ENCODE results near the gene PON3. TPM values are rescaled to one million over a fixed set of nuclear protein-coding genes. Genes with fewer than 3 reads are reported as not detected.
A peak's percentile ranks its signal among the peaks of the same experiment; 100 is the strongest.

PON3 gene
- total and polyA plus RNA-seq, 2 of the 13 experiments (the other 11 are each of a cell fraction or from before 2014, with no cell fraction given) = 23.6 to 37.8 TPM

DNA sequence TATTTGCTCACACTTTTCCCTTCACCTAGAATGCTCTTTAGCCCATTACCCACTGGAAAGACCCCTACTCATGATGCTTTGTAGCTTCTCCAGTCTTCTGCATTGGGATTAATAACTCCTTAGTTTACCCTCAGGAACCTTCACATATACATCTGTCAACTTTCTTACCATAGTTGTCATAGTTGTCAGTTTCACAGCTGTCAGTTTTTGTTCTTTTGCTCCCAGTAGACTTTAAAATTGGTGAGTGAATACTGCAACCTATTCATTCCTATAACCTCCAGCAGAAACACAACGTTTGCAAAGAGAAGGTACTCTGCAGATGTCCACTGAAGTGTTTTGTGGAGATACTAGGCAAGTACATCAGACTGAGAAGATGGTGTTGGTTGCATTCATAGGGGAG, 74.5 kb downstream of the PON3 start (continued):
- TF ChIP-seq, protein P1, sequence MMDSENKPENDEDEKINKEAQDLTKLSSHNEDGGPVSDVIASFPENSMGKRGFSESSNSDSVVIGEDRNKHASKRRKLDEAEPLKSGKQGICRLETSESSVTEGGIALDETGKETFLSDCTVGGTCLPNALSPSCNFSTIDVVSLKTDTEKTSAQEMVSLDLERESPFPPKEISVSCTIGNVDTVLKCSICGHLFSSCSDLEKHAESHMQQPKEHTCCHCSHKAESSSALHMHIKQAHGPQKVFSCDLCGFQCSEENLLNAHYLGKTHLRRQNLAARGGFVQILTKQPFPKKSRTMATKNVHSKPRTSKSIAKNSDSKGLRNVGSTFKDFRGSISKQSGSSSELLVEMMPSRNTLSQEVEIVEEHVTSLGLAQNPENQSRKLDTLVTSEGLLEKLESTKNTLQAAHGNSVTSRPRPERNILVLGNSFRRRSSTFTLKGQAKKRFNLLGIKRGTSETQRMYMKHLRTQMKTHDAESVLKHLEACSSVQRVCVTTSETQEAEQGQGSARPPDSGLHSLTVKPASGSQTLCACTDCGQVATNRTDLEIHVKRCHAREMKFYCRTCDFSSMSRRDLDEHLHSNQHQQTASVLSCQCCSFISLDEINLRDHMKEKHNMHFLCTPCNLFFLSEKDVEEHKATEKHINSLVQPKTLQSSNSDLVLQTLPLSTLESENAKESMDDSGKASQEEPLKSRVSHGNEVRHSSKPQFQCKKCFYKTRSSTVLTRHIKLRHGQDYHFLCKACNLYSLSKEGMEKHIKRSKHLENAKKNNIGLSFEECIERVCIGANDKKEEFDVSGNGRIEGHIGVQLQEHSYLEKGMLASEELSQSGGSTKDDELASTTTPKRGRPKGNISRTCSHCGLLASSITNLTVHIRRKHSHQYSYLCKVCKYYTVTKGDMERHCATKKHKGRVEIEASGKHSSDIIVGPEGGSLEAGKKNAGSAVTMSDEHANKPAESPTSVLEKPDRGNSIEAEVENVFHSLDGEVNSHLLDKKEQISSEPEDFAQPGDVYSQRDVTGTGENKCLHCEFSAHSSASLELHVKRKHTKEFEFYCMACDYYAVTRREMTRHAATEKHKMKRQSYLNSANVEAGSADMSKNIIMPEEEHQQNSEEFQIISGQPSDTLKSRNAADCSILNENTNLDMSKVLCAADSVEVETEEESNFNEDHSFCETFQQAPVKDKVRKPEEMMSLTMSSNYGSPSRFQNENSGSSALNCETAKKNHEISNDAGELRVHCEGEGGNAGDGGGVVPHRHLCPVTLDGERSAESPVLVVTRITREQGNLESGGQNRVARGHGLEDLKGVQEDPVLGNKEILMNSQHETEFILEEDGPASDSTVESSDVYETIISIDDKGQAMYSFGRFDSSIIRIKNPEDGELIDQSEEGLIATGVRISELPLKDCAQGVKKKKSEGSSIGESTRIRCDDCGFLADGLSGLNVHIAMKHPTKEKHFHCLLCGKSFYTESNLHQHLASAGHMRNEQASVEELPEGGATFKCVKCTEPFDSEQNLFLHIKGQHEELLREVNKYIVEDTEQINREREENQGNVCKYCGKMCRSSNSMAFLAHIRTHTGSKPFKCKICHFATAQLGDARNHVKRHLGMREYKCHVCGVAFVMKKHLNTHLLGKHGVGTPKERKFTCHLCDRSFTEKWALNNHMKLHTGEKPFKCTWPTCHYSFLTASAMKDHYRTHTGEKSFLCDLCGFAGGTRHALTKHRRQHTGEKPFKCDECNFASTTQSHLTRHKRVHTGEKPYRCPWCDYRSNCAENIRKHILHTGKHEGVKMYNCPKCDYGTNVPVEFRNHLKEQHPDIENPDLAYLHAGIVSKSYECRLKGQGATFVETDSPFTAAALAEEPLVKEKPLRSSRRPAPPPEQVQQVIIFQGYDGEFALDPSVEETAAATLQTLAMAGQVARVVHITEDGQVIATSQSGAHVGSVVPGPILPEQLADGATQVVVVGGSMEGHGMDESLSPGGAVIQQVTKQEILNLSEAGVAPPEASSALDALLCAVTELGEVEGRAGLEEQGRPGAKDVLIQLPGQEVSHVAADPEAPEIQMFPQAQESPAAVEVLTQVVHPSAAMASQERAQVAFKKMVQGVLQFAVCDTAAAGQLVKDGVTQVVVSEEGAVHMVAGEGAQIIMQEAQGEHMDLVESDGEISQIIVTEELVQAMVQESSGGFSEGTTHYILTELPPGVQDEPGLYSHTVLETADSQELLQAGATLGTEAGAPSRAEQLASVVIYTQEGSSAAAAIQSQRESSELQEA (CRISPR knock-in tag; IDR thresholded peaks at IDR 0.05; ENCODE audit: not compliant biosample characterization) = no peak
- TF ChIP-seq SP1 (IDR thresholded peaks at IDR 0.05) (no peak), SP1 (CRISPR knock-in tag; IDR thresholded peaks at IDR 0.05) (no peak)

DNA sequence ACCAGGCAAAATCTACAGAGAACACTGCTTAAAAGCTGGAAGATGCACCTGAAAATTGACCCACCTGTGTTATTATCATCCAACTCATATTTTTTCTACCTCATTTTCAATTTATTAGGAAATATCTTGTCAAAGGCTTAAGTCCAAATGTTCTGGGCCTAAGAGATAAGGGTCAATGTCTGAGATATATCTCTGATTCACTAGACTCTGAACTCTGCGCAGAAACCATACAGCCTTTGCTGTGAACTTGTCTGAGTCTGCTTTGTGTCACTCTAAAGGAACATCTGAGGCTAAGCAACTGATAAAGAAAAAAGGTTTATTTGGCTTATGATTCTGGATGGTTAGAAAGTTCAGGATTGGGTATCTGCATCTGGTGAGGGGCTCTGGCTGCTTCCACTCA, 75.5 kb downstream of the PON3 start:
- 71% methylated on average over 1 of the region's 1 CpG for WGBS (ENCODE audit: low lambda C conversion rate)
- Histone ChIP-seq H3K79me2 (ENCODE audit: insufficient read depth, low read length) (no peaks in the 10 kb centered on the region), H3K9ac (ENCODE audit: insufficient read depth, low read depth, low read length) (no peak overlapping the region), H2AFZ (ENCODE audit: low read length) (no peak overlapping the region), H3K36me3 (replicated peaks in 1 of 2; ENCODE audit: control insufficient read depth in 1 of 2, insufficient read depth in 2 of 2, low read length in 2 of 2) (no peaks in the 10 kb centered on the region), H3K9me3 (ENCODE audit: low read length) (no peaks in the 10 kb centered on the region), H4K20me1 (ENCODE audit: insufficient read depth, low read length) (no peaks in the 10 kb centered on the region), H3K4me3 (replicated peaks in 1 of 3; ENCODE audit: insufficient read depth in 1 of 3, low read depth in 2 of 3, low read length in 3 of 3) (no peak overlapping the region), H3K4me1 (ENCODE audit: insufficient read depth, low read length) (peaks cover 43% of the 10 kb centered on the region), H3K27ac (ENCODE audit: extremely low read length, insufficient read depth, low read length) (no peak overlapping the region), H3K4me2 (ENCODE audit: low read depth, low read length) (no peak overlapping the region), H3K27me3 (ENCODE audit: control insufficient read depth in 1 of 2, insufficient read depth in 2 of 2, low read length in 2 of 2) (no peaks in the 10 kb centered on the region; a peak in 1 of 5 replicates)
- DNase-seq (ENCODE audit: low spot score) = no peak
- no peak for ATAC-seq
- POLR2A ChIA-PET = no interaction called here
- CTCF ChIA-PET (ENCODE audit: low intra/inter-chr PET ratio, low total read pairs) = no interaction called here
- in situ Hi-C loops (cut with HindIII; ENCODE audit: extremely low pct_ligation_motif_present, low pct_unique_long_range_greater_than_20kb) = no loop called here
- intact Hi-C loops (cut with micrococcal nuclease; ENCODE audit: unreplicated experiment) = no loop called here
- BruUV-seq (replicated peaks) = no TSS peak
- TF ChIP-seq HNF4A (CRISPR knock-in tag; IDR thresholded peaks at IDR 0.05) = peak; percentile 23; the same call in 1 of the 2 replicates
- TF ChIP-seq, protein P2, sequence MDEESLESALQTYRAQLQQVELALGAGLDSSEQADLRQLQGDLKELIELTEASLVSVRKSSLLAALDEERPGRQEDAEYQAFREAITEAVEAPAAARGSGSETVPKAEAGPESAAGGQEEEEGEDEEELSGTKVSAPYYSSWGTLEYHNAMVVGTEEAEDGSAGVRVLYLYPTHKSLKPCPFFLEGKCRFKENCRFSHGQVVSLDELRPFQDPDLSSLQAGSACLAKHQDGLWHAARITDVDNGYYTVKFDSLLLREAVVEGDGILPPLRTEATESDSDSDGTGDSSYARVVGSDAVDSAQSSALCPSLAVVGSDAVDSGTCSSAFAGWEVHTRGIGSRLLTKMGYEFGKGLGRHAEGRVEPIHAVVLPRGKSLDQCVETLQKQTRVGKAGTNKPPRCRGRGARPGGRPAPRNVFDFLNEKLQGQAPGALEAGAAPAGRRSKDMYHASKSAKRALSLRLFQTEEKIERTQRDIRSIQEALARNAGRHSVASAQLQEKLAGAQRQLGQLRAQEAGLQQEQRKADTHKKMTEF (CRISPR knock-in tag; IDR thresholded peaks at IDR 0.05) = no peak
- FAIRE-seq = no peak

Measured in HepG2 (cell line).